Activated CD4-positive, alpha-beta T cell treated with anti-CD3 and anti-CD28 coated beads, Interleukin-2, amount 50 U/mL, for 1 hour (primary cell): Measurements from ENCODE around the gene AJAP1.

Experiments
- DNase-seq: peaks from one replicate; pipeline ENCODE4 v3.0.0-alpha.2; 2020

AJAP1 gene

GRCh38 chr1:4743978-4744750 is 89.8 kb downstream of the AJAP1 start:
- DNase-seq: no peak

GRCh38 chr1:4745560-4745959 is 91.2 kb downstream of the AJAP1 start:
- DNase-seq: no peak

- no peak for DNase-seq
Measured at GRCh38 chr1:4749406-4749805, 95.0 kb downstream of the AJAP1 start.

GRCh38 chr1:4750177-4750576 is 95.8 kb downstream of the AJAP1 start:
- DNase-seq: no peak

GRCh38 chr1:4752059-4752458 is 97.7 kb downstream of the AJAP1 start:
- DNase-seq: no peak

GRCh38 chr1:4754816-4755215 is 100.4 kb downstream of the AJAP1 start:
- DNase-seq: no peak

- no peak for DNase-seq
Measured at GRCh38 chr1:4755301-4755845, 101.0 kb downstream of the AJAP1 start.

- no peak for DNase-seq
Measured at GRCh38 chr1:4755864-4756504, 101.6 kb downstream of the AJAP1 start.

GRCh38 chr1:4756851-4757580 is 102.6 kb downstream of the AJAP1 start:
- DNase-seq: no peak

GRCh38 chr1:4759671-4760070 is 105.3 kb downstream of the AJAP1 start:
- no peak for DNase-seq

GRCh38 chr1:4760088-4760487 is 105.7 kb downstream of the AJAP1 start:
- DNase-seq: no peak

GRCh38 chr1:4761324-4761723 is 106.9 kb downstream of the AJAP1 start:
- no peak for DNase-seq

GRCh38 chr1:4762146-4762545 is 107.7 kb downstream of the AJAP1 start:
- no peak for DNase-seq

- no peak for DNase-seq
Measured at GRCh38 chr1:4767308-4767707, 112.9 kb downstream of the AJAP1 start.

GRCh38 chr1:4768553-4768952 is 114.1 kb downstream of the AJAP1 start:
- DNase-seq: no peak

GRCh38 chr1:4769516-4770280 is 115.3 kb downstream of the AJAP1 start:
- DNase-seq: no peak

GRCh38 chr1:4770713-4771112 is 116.3 kb downstream of the AJAP1 start:
- DNase-seq: no peak

- DNase-seq: no peak
Measured at GRCh38 chr1:4771267-4771666, 116.9 kb downstream of the AJAP1 start.

GRCh38 chr1:4771721-4772120 is 117.3 kb downstream of the AJAP1 start:
- DNase-seq: no peak

GRCh38 chr1:4772294-4773010 is 118.0 kb downstream of the AJAP1 start:
- no peak for DNase-seq

GRCh38 chr1:4773226-4773625 is 118.8 kb downstream of the AJAP1 start:
- no peak for DNase-seq

- no peak for DNase-seq
Measured at GRCh38 chr1:4775506-4775905, 121.1 kb downstream of the AJAP1 start.
